ENCODE measurements around the gene ASCL5.

The ASCL5 gene

GRCh38 chr1:201136355-201137023, 9.5 kb upstream of the ASCL5 start:
- DNase-seq (ENCODE audit: low read depth in 3 of 3), result no peak

- DNase-seq (ENCODE audit: low read depth in 3 of 3), result no peak
Measured at GRCh38 chr1:201134405-201134804, 7.4 kb upstream of the ASCL5 start.

GRCh38 chr1:201131398-201131797, 4.4 kb upstream of the ASCL5 start:
- no peak for DNase-seq (ENCODE audit: low read depth in 3 of 3)

- DNase-seq (ENCODE audit: low read depth in 3 of 3), result no peak
Measured at GRCh38 chr1:201128962-201129361, 2.0 kb upstream of the ASCL5 start.

- no peak for DNase-seq (ENCODE audit: low read depth in 3 of 3)
Measured at GRCh38 chr1:201128476-201128875, 1.5 kb upstream of the ASCL5 start.

- no peak for DNase-seq (ENCODE audit: low read depth in 3 of 3)
Measured at GRCh38 chr1:201127755-201128455, 921 bp upstream of the ASCL5 start.

- DNase-seq (ENCODE audit: low read depth in 3 of 3), result no peak
Measured at GRCh38 chr1:201126463-201126831, 537 bp downstream of the ASCL5 start.

GRCh38 chr1:201125800-201126199, 1.2 kb downstream of the ASCL5 start:
- DNase-seq (ENCODE audit: low read depth in 3 of 3), result no peak

- DNase-seq (ENCODE audit: low read depth in 3 of 3), result no peak
Measured at GRCh38 chr1:201125019-201125418, 2.0 kb downstream of the ASCL5 start.

GRCh38 chr1:201123866-201124265, 3.1 kb downstream of the ASCL5 start:
- no peak for DNase-seq (ENCODE audit: low read depth in 3 of 3)

GRCh38 chr1:201122321-201122957, 4.5 kb downstream of the ASCL5 start:
- DNase-seq (ENCODE audit: low read depth in 3 of 3), result no peak

GRCh38 chr1:201119206-201120197, 7.5 kb downstream of the ASCL5 start:
- DNase-seq (ENCODE audit: low read depth in 3 of 3), result peak; percentile 9 to 22 (median 14)

- DNase-seq (ENCODE audit: low read depth in 3 of 3), result no peak
Measured at GRCh38 chr1:201116091-201116490, 10.9 kb downstream of the ASCL5 start.

- no peak for DNase-seq (ENCODE audit: low read depth in 3 of 3)
Measured at GRCh38 chr1:201115390-201115937, 11.5 kb downstream of the ASCL5 start.

GRCh38 chr1:201114245-201115131, 12.5 kb downstream of the ASCL5 start:
- DNase-seq (ENCODE audit: low read depth in 3 of 3), result peak; percentile 46 to 59 (median 57)

- no peak for DNase-seq (ENCODE audit: low read depth in 3 of 3)
Measured at GRCh38 chr1:201113451-201114244, 13.3 kb downstream of the ASCL5 start.

- DNase-seq (ENCODE audit: low read depth in 3 of 3), result no peak
Measured at GRCh38 chr1:201112926-201113325, 14.1 kb downstream of the ASCL5 start.

GRCh38 chr1:201112173-201112731, 14.7 kb downstream of the ASCL5 start, which contains the start of gene CACNA1S:
Gene CACNA1S, minus strand, starts transcription at chr1:201112426. Its CDS starts 87 bp downstream, at chr1:201112339.
- DNase-seq (ENCODE audit: low read depth in 3 of 3), result no peak

GRCh38 chr1:201111672-201112071, 15.3 kb downstream of the ASCL5 start:
- DNase-seq (ENCODE audit: low read depth in 3 of 3), result no peak

Data from stimulated activated CD4-positive, alpha-beta T cell treated with anti-CD3 and anti-CD28 coated beads, TNF-alpha, amount 100 ng/mL, for 4 hours (primary cell).